ENCODE measurements around the gene SNAP91.
"Not testable (repeated sequence)": the region's sequence is repeated elsewhere in the genome, so short reads cannot be mapped to it uniquely, and the experiment has no call there.

The SNAP91 gene

GRCh38 chr6:83677791-83678190, 31.1 kb downstream of the SNAP91 start:
- Mint-ChIP-seq H3K9me3 (no peaks in the 10 kb centered on the region), H3K27ac (no peak overlapping the region)
- TF ChIP-seq, protein P1, sequence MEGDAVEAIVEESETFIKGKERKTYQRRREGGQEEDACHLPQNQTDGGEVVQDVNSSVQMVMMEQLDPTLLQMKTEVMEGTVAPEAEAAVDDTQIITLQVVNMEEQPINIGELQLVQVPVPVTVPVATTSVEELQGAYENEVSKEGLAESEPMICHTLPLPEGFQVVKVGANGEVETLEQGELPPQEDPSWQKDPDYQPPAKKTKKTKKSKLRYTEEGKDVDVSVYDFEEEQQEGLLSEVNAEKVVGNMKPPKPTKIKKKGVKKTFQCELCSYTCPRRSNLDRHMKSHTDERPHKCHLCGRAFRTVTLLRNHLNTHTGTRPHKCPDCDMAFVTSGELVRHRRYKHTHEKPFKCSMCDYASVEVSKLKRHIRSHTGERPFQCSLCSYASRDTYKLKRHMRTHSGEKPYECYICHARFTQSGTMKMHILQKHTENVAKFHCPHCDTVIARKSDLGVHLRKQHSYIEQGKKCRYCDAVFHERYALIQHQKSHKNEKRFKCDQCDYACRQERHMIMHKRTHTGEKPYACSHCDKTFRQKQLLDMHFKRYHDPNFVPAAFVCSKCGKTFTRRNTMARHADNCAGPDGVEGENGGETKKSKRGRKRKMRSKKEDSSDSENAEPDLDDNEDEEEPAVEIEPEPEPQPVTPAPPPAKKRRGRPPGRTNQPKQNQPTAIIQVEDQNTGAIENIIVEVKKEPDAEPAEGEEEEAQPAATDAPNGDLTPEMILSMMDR (IDR thresholded peaks at IDR 0.05; ENCODE audit: unreplicated experiment in 3 of 3): no peak

DNA sequence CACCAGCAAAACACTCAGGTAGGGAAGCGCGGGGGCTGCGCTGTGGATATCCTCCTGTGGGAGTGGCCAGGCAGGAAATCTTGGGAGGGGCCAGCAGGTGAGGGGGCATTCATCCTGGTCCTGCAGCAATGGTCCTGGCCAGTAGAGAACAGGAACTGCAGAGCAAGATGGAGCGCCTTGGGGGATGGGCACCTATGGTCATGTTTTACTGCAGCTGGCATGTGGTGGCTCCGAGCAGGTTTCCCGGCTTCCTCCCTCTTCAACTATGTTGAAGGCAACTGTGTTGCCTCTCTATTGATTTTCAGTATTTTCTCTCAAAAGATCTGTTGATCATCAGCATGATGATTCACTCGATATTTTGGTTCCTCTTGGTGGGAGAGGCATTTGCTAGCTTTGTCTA, 70.9 kb downstream of the SNAP91 start:
- TF ChIP-seq, protein P1 (IDR thresholded peaks at IDR 0.05; ENCODE audit: unreplicated experiment in 3 of 3): no peak
- Mint-ChIP-seq H3K9me3 (no peaks in the 10 kb centered on the region), H3K36me3 (ENCODE audit: low read depth) (no peaks in the 10 kb centered on the region), H3K4me3 (no peak overlapping the region), H3K27ac (no peak overlapping the region), H3K27me3 (ENCODE audit: low read depth) (no peaks in the 10 kb centered on the region), H3K4me1 (peaks cover 5% of the 10 kb centered on the region)

More at GRCh38 chr6:83677791-83678190, 31.1 kb downstream of the SNAP91 start:
- H3K4me1 Mint-ChIP-seq: no peaks in the 10 kb centered on the region
- no peaks in the 10 kb centered on the region for H3K36me3 Mint-ChIP-seq (ENCODE audit: low read depth)
- H3K27me3 Mint-ChIP-seq (ENCODE audit: low read depth): peaks cover 3% of the 10 kb centered on the region
- no peak overlapping the region for H3K4me3 Mint-ChIP-seq

- no peaks in the 10 kb centered on the region for H3K27me3 Mint-ChIP-seq (ENCODE audit: low read depth)
- H3K9me3 Mint-ChIP-seq: no peaks in the 10 kb centered on the region
- no peak overlapping the region for H3K27ac Mint-ChIP-seq
- no peak overlapping the region for H3K4me3 Mint-ChIP-seq
- no peaks in the 10 kb centered on the region for H3K36me3 Mint-ChIP-seq (ENCODE audit: low read depth)
- H3K4me1 Mint-ChIP-seq: peaks cover 7% of the 10 kb centered on the region
- TF ChIP-seq, protein P1 (IDR thresholded peaks at IDR 0.05; ENCODE audit: unreplicated experiment in 3 of 3): no peak
Observed at GRCh38 chr6:83636800-83637199, 72.1 kb downstream of the SNAP91 start.

DNA sequence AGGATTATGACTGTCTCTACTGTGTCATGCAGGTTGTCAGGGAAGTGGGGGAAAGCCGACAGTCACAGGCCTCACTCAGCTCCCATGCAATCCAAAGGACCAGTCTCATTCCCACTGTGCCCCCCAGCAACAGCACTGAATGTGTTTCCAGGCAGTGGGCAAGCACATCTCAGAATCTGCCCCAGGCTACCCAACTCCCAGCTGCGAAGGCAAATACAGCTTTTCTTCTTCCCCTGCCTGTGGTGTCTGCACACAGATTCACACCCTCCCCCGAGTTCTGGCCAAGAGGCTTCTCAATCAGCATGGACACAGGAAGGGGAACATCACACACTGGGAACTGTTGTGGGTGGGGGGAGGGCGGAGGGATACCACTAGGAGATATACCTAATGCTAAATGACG, 75.3 kb downstream of the SNAP91 start:
- H3K36me3 Mint-ChIP-seq (ENCODE audit: low read depth): no peaks in the 10 kb centered on the region
- H3K27ac Mint-ChIP-seq: no peak overlapping the region
- no peak overlapping the region for H3K4me3 Mint-ChIP-seq
- peaks cover 7% of the 10 kb centered on the region for H3K4me1 Mint-ChIP-seq
- no peaks in the 10 kb centered on the region for H3K27me3 Mint-ChIP-seq (ENCODE audit: low read depth)
- H3K9me3 Mint-ChIP-seq: peaks cover 5% of the 10 kb centered on the region
- TF ChIP-seq, protein P1 (IDR thresholded peaks at IDR 0.05; ENCODE audit: unreplicated experiment in 3 of 3): no peak

DNA sequence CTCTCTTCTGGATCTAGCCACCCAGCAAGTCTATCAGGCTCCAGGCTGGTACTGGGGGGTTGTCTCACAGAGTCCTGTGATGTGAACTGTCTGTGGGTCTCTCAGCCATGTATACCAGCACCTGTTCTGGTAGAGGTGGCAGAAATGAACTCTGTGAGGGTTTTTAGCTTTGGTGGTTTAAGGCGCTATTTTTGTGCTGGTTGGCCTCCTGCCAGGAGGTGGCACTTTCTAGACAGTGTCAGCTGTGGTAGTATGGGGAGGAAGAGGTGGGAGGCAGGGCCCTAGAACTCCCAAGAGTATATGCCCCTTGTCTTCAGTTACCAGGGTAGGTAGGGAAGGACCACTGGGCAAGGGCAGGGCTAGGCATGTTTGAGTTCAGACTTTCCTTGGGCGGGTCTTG, 75.8 kb downstream of the SNAP91 start:
- Mint-ChIP-seq H3K4me3 (no peak overlapping the region), H3K27me3 (ENCODE audit: low read depth) (no peaks in the 10 kb centered on the region), H3K27ac (no peak overlapping the region), H3K4me1 (peaks cover 7% of the 10 kb centered on the region), H3K9me3 (peaks cover 5% of the 10 kb centered on the region), H3K36me3 (ENCODE audit: low read depth) (no peaks in the 10 kb centered on the region)
- TF ChIP-seq, protein P1 (IDR thresholded peaks at IDR 0.05; ENCODE audit: unreplicated experiment in 3 of 3): no peak

GRCh38 chr6:83629908-83630307, 79.0 kb downstream of the SNAP91 start:
- not testable (repeated sequence) for H3K27me3 Mint-ChIP-seq (ENCODE audit: low read depth); H3K27ac Mint-ChIP-seq; H3K4me3 Mint-ChIP-seq; H3K36me3 Mint-ChIP-seq (ENCODE audit: low read depth); H3K4me1 Mint-ChIP-seq; H3K9me3 Mint-ChIP-seq

Data from nephron (organoid).